Anterior cingulate cortex (tissue), 58 donors: ENCODE results near the gene ZC3H7B.

ENCODE experiments used
- DNase-seq, 58 donors: peaks; one replicate each; lab custom pipeline; 2025; lab: John Stamatoyannopoulos, UW

Gene ZC3H7B

GRCh38 chr22:41408665-41409064 lies 107.3 kb downstream of the ZC3H7B start:
- DNase-seq: no peak
